Activated naive CD8-positive, alpha-beta T cell treated with anti-CD3 and anti-CD28 coated beads, Interleukin-2, amount 50 U/mL, for 16 hours (primary cell): ENCODE results near the gene KCTD8.

ENCODE experiments used
- DNase-seq: peaks from one replicate; pipeline ENCODE4 v3.0.0-alpha.2; 2020; ENCODE audit warnings: low read depth, low spot score

Gene KCTD8

GRCh38 chr4:44162538-44163270 is 285.9 kb downstream of the KCTD8 start:
- DNase-seq: no peak

DNA sequence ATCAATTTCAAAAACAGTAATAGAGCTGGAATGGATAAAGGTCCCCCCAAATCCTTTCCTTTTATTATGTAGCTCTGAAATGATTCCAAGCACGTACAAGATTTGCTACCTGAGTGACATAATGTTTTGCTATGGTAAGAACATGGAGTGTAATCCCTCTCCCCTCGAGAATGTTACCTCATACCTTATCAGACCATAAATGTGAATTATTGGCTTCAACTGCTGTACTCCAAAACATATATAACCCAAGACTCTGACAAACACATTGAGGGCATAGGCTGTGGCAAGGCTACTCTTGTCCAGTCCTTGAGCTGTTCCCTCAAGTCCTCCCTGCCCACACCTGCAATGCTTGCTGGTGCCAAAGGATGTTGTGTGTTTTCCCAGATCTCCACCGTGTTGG is 286.9 kb downstream of the KCTD8 start:
- no peak for DNase-seq

DNA sequence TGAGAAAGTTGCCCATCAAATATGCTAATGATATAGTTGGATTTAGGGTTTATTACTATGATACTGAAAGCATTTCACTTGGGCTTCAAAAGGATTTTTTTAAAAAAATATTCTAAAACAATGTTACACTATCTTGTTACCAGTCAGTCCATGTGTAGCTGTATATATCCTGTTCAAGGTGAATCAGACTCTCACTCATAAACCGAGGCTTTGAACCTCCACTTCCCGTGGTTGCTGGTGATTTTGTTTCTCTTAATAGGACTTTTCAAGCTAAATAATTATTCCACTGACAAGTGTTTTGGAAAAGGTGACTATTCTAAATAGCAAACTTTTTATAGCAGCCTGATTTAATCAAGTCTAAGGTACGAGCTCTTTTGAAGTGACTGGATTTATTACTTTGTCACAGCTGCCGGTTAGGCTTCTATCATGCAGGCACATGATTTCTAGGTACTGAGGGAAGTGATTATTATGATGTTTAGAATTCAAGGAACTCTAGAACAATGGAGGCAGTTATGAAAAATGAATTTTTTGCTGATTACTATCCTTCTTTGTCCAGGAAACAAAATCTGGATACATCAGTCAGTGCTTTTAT is 287.7 kb downstream of the KCTD8 start:
- DNase-seq: no peak

DNA sequence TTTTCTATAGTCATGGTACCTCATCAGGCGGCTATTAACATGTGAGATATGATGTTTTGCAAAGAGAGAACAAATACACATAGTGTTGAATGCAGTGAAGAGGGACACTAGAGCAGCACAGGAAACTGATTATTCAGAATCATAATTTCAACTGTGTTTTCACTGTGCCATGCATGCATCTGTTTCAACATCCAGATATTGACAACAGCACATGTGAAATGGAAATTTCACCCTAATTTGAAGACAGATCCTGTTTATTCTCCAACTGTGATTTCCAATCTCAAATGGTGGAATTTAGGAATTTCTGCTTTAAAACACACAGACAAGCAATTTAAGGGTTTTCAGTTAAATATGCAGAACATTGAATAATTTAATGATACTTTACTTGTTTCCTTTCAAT is 288.6 kb downstream of the KCTD8 start:
- DNase-seq: no peak

DNA sequence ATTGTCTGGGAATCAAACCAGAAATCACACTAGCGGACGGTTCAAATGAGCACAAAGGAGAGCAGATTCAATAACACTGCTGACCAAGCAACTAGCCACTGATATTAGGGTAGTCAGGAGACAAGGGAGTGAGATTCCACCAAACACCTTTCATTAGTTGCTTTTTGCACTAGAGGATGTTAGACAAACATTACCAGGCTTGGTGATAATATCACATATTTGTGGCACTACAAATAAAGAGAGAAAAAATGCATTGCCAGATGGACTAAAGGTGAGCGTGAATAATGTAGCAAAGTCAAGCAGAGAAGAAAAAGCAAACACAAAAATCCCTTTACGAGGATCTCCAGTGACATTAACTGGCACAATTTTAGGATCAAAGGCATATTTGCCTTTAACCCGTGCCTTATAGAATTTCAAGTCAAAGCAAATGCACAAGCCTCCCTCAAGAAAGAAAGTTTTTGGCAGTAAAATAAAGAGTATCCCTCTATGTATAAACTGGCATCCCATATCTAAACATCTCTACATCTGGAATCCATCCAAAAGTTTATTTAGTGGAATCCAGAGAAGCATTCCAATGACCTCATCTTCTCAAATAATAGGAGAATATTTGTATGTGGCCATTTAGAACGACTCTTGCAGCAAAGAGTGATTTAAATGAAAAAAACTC is 290.9 kb downstream of the KCTD8 start:
- DNase-seq: no peak

- no peak for DNase-seq
Measured at GRCh38 chr4:44150091-44150576, 298.5 kb downstream of the KCTD8 start.

GRCh38 chr4:44149282-44149681 is 299.3 kb downstream of the KCTD8 start:
- no peak for DNase-seq

DNA sequence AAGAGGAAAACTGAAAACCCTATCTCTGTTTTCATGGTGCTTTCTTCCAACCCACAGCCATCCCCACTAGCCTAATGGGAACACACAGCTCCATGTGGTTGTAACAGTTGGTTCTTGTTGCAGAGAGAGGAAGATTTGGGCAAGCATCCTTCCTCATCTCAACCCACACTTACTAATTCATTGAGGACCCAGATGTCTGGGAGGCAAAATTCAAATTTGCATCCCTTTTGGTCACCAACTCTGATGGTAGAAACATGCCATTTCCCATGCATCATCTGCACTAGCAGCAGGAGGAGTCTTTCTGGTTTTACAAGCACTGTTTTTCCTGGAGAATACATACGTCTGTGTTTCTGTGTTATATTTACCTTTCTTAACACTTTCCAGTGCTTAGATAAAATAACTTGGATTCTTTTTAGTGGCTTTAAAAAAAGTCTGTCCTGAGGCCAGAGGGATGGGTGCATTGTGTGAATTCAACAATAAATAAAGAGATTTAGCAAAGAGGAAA is 301.0 kb downstream of the KCTD8 start:
- DNase-seq: no peak

GRCh38 chr4:44146516-44146915 is 302.1 kb downstream of the KCTD8 start:
- no peak for DNase-seq

- no peak for DNase-seq
Measured at GRCh38 chr4:44145868-44146267, 302.7 kb downstream of the KCTD8 start.

DNA sequence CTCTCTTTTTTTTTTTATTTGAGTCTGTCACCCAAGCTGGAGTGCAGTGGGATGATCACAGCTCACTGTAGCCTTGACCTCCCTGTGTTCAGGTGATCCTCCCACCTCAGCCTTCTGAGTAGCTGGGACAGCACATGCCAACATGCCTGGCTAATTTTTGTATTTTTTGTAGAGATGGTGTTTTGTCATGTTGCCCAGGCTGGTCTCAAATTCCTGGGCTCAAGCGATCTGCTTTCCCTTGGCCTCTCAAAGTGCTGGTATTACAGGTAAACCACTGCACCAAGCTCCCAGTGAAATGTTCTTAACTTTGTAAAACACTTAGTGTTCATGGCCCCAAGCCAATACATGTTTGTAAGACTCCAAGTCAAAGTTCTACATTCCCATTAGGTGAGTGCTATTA is 316.1 kb downstream of the KCTD8 start:
- no peak for DNase-seq
